A549 (cell line): ENCODE measurements around the gene TICAM1. TPM values are rescaled to one million over a fixed set of nuclear protein-coding genes. Genes with fewer than 3 reads are reported as not detected.
"Not testable (repeated sequence)": the region's sequence is repeated elsewhere in the genome, so short reads cannot be mapped to it uniquely, and the experiment has no call there.

Experiments
- ATAC-seq, 2 experiments: fragments of 200-7000 bp in 1 of 2; fragments of >200 bp in 1 of 2; cut with Nextera tagmentation in 1 of 2; cut with Tn5 transposase in 1 of 2; 3 replicates each; pipeline versions ENCODE4 v1.8.0 to v1.9.1; 2018 to 2020; ENCODE audit warnings: mild to moderate bottlenecking in 1 of 2, moderate library complexity in 1 of 2
- CTCF ChIA-PET: fragments of 300-600 bp; sonication (Branson Sonifier 250); formaldehyde crosslinking; extraction: SDS; loops from one replicate; lab custom pipeline; 2021; ENCODE audit warnings: antibody characterized with exemption, inconsistent platforms; lab: Yijun Ruan, JAX
- POLR2A ChIA-PET: fragments of 350-600 bp; formaldehyde crosslinking; extraction: SDS; loops from one replicate; lab custom pipeline; 2021; ENCODE audit warnings: antibody characterized with exemption, inconsistent platforms; lab: Yijun Ruan, JAX
- DNase-seq, 2 experiments: peaks; one replicate each; pipeline versions ENCODE4 v3.0.0 to v3.0.0-alpha.2; 2011 to 2016; ENCODE audit warnings: low read depth in 1 of 2, low spot score in 1 of 2
- FAIRE-seq: peaks from 2 replicates; lab custom pipeline; 2011; peaks lifted over from hg19 to GRCh38; lab: Jason Lieb, UNC
- H3K27ac ChIP-seq, 2 experiments: fragments of >200 bp; sonication (Bioruptor Twin); formaldehyde crosslinking; 3 replicates each; pipeline ENCODE4 v1.5.1; 2016 to 2017
- H3K4me1 ChIP-seq: fragments of >200 bp; sonication (Bioruptor Twin); formaldehyde crosslinking; 3 replicates; pipeline ENCODE4 v1.6.1; 2016
- H3K4me2 ChIP-seq: fragments of >200 bp; sonication (Bioruptor Twin); formaldehyde crosslinking; 3 replicates; pipeline ENCODE4 v1.6.1; 2016
- H3K4me3 ChIP-seq: fragments of >200 bp; sonication (Bioruptor Twin); formaldehyde crosslinking; 3 replicates; pipeline ENCODE4 v1.5.1; 2016
- H3K9me3 ChIP-seq: fragments of >200 bp; sonication (Bioruptor Twin); formaldehyde crosslinking; 3 replicates; pipeline ENCODE4 v1.6.1; 2016
- CTCF ChIP-seq: fragments of >200 bp; sonication (Bioruptor Twin); formaldehyde crosslinking; IDR thresholded peaks from 3 replicates; pipeline ENCODE4 v1.5.1; 2016
- E2F6 ChIP-seq: IDR thresholded peaks from 2 replicates; pipeline ENCODE4 v1.6.1; 2012; ENCODE audit warnings: low read depth, borderline replicate concordance
- EHMT2 ChIP-seq: fragments of 200-600 bp; sonication (generic); IDR thresholded peaks from 2 replicates; pipeline ENCODE4 v1.6.1; 2016; ENCODE audit warnings: antibody characterized with exemption, low read depth, mild to moderate bottlenecking, moderate library complexity
- FOSL2 ChIP-seq, 2 experiments: fragments of 450-650 bp in 1 of 2; fragments of >200 bp in 1 of 2; sonication (Bioruptor Twin) in 1 of 2; formaldehyde crosslinking; IDR thresholded peaks; 2 replicates each; pipeline versions ENCODE4 v1.5.0 to v1.6.1; 2016 to 2020; ENCODE audit warnings: mild to moderate bottlenecking in 1 of 2, moderate library complexity in 1 of 2
- GATA3 ChIP-seq: IDR thresholded peaks from 2 replicates; pipeline ENCODE4 v1.6.1; 2012; ENCODE audit warnings: borderline replicate concordance
- HDAC2 ChIP-seq: fragments of 200-600 bp; sonication (generic); IDR thresholded peaks from 2 replicates; pipeline ENCODE4 v1.6.1; 2016
- HEYL ChIP-seq: fragments of 250-450 bp; sonication (Bioruptor Pico); IDR thresholded peaks from 2 replicates; pipeline ENCODE4 v1.8.0; 2021; ENCODE audit warnings: mild to moderate bottlenecking, moderate library complexity
- HOXB13 ChIP-seq: fragments of 250-450 bp; sonication (Bioruptor Pico); IDR thresholded peaks from 2 replicates; pipeline ENCODE4 v1.5.0; 2020; ENCODE audit warnings: low read depth, mild to moderate bottlenecking, moderate library complexity
- JUNB ChIP-seq: fragments of >200 bp; sonication (Bioruptor Twin); formaldehyde crosslinking; IDR thresholded peaks from 2 replicates; pipeline ENCODE4 v1.6.1; 2016
- RAD21 ChIP-seq, 2 experiments: fragments of >200 bp in 1 of 2; sonication (Bioruptor Twin) in 1 of 2; formaldehyde crosslinking in 1 of 2; IDR thresholded peaks in 1 of 2; conservative IDR thresholded peaks in 1 of 2; 2 replicates in 1 of 2; 3 replicates in 1 of 2; pipeline ENCODE4 v1.6.1; 2012 to 2018; ENCODE audit warnings: inconsistent platforms in 1 of 2
- RFX5 ChIP-seq: fragments of 450-650 bp; IDR thresholded peaks from 2 replicates; pipeline ENCODE4 v1.7.1; 2014; ENCODE audit warnings: antibody characterized with exemption, mild to moderate bottlenecking, moderate library complexity
- SMC3 ChIP-seq: fragments of >200 bp; sonication (Bioruptor Twin); formaldehyde crosslinking; IDR thresholded peaks from 3 replicates; pipeline ENCODE4 v1.6.1; 2018; ENCODE audit warnings: inconsistent platforms
- ZC3H11A ChIP-seq: fragments of 450-650 bp; IDR thresholded peaks from 2 replicates; pipeline ENCODE4 v1.6.1; 2014; ENCODE audit warnings: antibody characterized with exemption, mild to moderate bottlenecking
- ZSCAN20 ChIP-seq: fragments of 250-450 bp; sonication (Bioruptor Pico); IDR thresholded peaks from 2 replicates; pipeline ENCODE4 v1.8.0; 2022; ENCODE audit warnings: mild to moderate bottlenecking, moderate library complexity
- WGBS: methylation state at CpG from one replicate; pipeline ENCODE4 v1.1.6; 2017; ENCODE audit errors: missing lambda C conversion rate; 5-methylcytosine and 5-hydroxymethylcytosine counted together
- polyA plus RNA-seq, 4 experiments: library from polyadenylated mRNA; depleted of rRNA in 3 of 4; stranded (reverse); fragments of >200 nt; fragmentation: RNase III in 1 of 4; extraction: RNeasy Plus Mini Kit Qiagen cat#74134 plus additional on column Dnase treatment in 1 of 4; gene quantifications; 2 replicates in 3 of 4; 3 replicates in 1 of 4; pipeline ENCODE4 v1.2.3, GENCODE V29; 2011 to 2017

The TICAM1 gene
- polyA plus RNA-seq, 2 of the 4 experiments (the other 2 are of a cell fraction) = 0.78 to 4.0 TPM

GRCh38 chr19:4807188-4807587 is 24.3 kb downstream of the TICAM1 start:
- Histone ChIP-seq H3K4me1 (peaks cover 6% of the 10 kb centered on the region; the same call in 2 of the 3 replicates), H3K4me2 (no peak overlapping the region), H3K4me3 (no peak overlapping the region), H3K9me3 (no peaks in the 10 kb centered on the region), H3K27ac (0 out of 6 replicates have a peak overlapping the region, but pooled peaks of 1 of the 2 experiments have one; percentile 18)
- no peak for FAIRE-seq
- POLR2A ChIA-PET = no interaction called here
- no peak for TF ChIP-seq EHMT2
- no peak for TF ChIP-seq RFX5
- no peak for TF ChIP-seq ZSCAN20 (CRISPR knock-in tag)
- no peak for TF ChIP-seq E2F6
- no peak for DNase-seq
- 68% methylated on average over 4 of the region's 6 CpGs for WGBS
- no peak for ATAC-seq
- CTCF ChIA-PET = interaction anchor here (0.9 to 13.7 kb wide), 8 partner anchors 9 to 222 kb away, joined by 3 to 240 read pairs (median 21); partner anchors contain the start of genes FEM1A and TICAM1

- Histone ChIP-seq H3K27ac (no peak overlapping the region), H3K4me3 (no peak overlapping the region), H3K4me2 (no peak overlapping the region), H3K4me1 (0 out of 3 replicates have a peak, but pooled peaks cover 2% of the 10 kb centered on the region), H3K9me3 (no peaks in the 10 kb centered on the region)
- ChIA-PET POLR2A (no interaction called here), CTCF (interaction anchor here (0.6 to 13.7 kb wide), 6 partner anchors 15 to 283 kb away, joined by 3 to 240 read pairs (median 46); partner anchors contain the start of gene FEM1A)
- FAIRE-seq = no peak
- no peak for DNase-seq
- ATAC-seq = no peak
- TF ChIP-seq HDAC2 = no peak
- no peak for TF ChIP-seq ZC3H11A
- TF ChIP-seq GATA3 = no peak
- TF ChIP-seq FOSL2 (IDR thresholded peaks at IDR 0.05) = no peak
- no peak for TF ChIP-seq FOSL2 (CRISPR knock-in tag; IDR thresholded peaks at IDR 0.05)
- TF ChIP-seq HEYL (CRISPR knock-in tag) = no peak
- TF ChIP-seq HOXB13 (CRISPR knock-in tag) = no peak
- 66% methylated on average over 6 of the region's 6 CpGs for WGBS
These were observed 25.1 kb downstream of the TICAM1 start for GRCh38 chr19:4806384-4806783.

GRCh38 chr19:4805140-4805539 is 26.4 kb downstream of the TICAM1 start:
- FAIRE-seq, DNase-seq, POLR2A ChIA-PET, H3K4me1 ChIP-seq, H3K9me3 ChIP-seq, H3K27ac ChIP-seq, ATAC-seq, H3K4me2 ChIP-seq, H3K4me3 ChIP-seq: not testable (repeated sequence)
- 88% methylated on average over 6 of the region's 6 CpGs for WGBS
- CTCF ChIA-PET = interaction anchor here (0.7 to 13.7 kb wide), 12 partner anchors 12 to 226 kb away, joined by 3 to 240 read pairs (median 4); partner anchors contain the start of gene FEM1A

- H3K9me3 ChIP-seq = no peaks in the 10 kb centered on the region
- TF ChIP-seq SMC3 (peak; percentile 56), RAD21 (conservative IDR thresholded peaks at IDR 0.05 in 1 of 2, IDR thresholded peaks at IDR 0.05 in 1 of 2) (peak; percentile 69 to 80), JUNB (no peak), CTCF (peak; percentile 67)
- POLR2A ChIA-PET = no interaction called here
- no peak overlapping the region for H3K27ac ChIP-seq
- DNase-seq = peak; percentile 47 to 52
- CTCF ChIA-PET = interaction anchor here (0.6 to 13.7 kb wide), 15 partner anchors 11 to 397 kb away, joined by 3 to 240 read pairs (median 4); partner anchors contain the start of gene FEM1A
- no peak for FAIRE-seq
- 32% methylated on average over 20 of the region's 33 CpGs for WGBS
- H3K4me1 ChIP-seq = no peaks in the 10 kb centered on the region
- peak overlapping the region; percentile 17; the same call in 1 of the 3 replicates for H3K4me2 ChIP-seq
- H3K4me3 ChIP-seq = no peak overlapping the region
- ATAC-seq = peak; percentile 88 to 93
These were observed 27.5 kb downstream of the TICAM1 start for GRCh38 chr19:4803736-4804695.
